Activated CD8-positive, alpha-beta memory T cell treated with anti-CD3 and anti-CD28 coated beads for 48 hours (primary cell): ENCODE data around the gene KLHDC1.
"Not testable (repeated sequence)": the region's sequence is repeated elsewhere in the genome, so short reads cannot be mapped to it uniquely, and the experiment has no call there.

ENCODE experiments used
- DNase-seq, 3 experiments: peaks; one replicate each; pipeline ENCODE4 v3.0.0-alpha.2; 2020; ENCODE audit warnings: low read depth in 2 of 3, low spot score in 2 of 3

The KLHDC1 gene

GRCh38 chr14:49781040-49781439 is 88.1 kb downstream of the KLHDC1 start:
- not testable (repeated sequence) for DNase-seq

- DNase-seq = no peak
Observed at GRCh38 chr14:49783394-49784014, 90.6 kb downstream of the KLHDC1 start.

GRCh38 chr14:49786315-49786714 is 93.4 kb downstream of the KLHDC1 start:
- no peak for DNase-seq

GRCh38 chr14:49792618-49793017 is 99.7 kb downstream of the KLHDC1 start:
- DNase-seq = no peak

DNA sequence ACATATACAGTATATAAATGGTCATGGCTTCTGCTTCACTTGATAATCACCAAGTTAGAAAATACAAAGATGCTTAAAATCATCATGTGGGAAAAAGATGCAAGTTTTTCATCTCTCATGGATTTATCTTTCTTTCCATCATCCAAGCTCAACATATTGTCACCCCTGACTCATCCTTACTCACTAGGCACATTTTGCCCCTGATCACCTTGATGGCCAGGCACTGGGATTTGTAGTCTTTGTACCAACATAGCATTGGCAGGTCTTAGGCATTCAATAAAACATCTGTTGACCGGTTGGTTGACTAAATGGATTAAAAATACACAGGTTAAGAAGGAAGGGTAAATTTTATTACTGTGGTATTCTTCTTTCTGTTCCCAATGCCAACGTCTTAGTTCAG is 103.1 kb downstream of the KLHDC1 start:
- DNase-seq = no peak
